ENCODE measurements around the gene AVEN. TPM values are rescaled to one million over a fixed set of nuclear protein-coding genes. Genes with fewer than 3 reads are reported as not detected.

AVEN gene
- total and polyA plus RNA-seq, 2 of the 13 experiments (the other 11 are each of a cell fraction or from before 2014, with no cell fraction given), result 4.4 to 17.5 TPM

DNA sequence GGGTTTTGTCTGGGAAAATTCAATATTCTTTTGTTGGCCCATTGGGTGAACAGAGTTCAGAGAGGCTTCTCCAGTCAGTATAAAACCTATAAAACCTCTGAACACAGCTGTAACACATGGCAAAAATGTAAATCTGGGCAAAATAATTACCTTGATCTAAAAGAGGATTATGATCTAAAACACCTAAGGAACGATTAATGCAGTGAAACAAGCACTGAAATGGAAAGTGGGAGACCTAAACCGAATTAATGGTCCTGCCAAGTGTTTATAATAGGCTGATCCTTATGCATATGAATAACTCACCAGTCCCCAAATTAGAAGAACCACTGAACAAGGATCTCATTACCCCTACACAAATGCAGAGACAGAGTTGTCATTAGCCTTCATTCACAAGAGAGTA lies 32.6 kb downstream of the AVEN start:
- no peak for DNase-seq (ENCODE audit: low spot score)
- in situ Hi-C loops (cut with HindIII; ENCODE audit: extremely low pct_ligation_motif_present, low pct_unique_long_range_greater_than_20kb) (no loop called here), intact Hi-C loops (cut with micrococcal nuclease; ENCODE audit: unreplicated experiment) (no loop called here)
- 74% methylated on average over 2 of the region's 2 CpGs for WGBS (ENCODE audit: low lambda C conversion rate)
- Histone ChIP-seq H3K79me2 (ENCODE audit: insufficient read depth, low read length) (no peaks in the 10 kb centered on the region), H3K36me3 (replicated peaks in 1 of 2; ENCODE audit: control insufficient read depth in 1 of 2, insufficient read depth in 2 of 2, low read length in 2 of 2) (no peaks in the 10 kb centered on the region), H4K20me1 (ENCODE audit: insufficient read depth, low read length) (no peaks in the 10 kb centered on the region), H3K9me3 (ENCODE audit: low read length) (no peaks in the 10 kb centered on the region), H2AFZ (ENCODE audit: low read length) (no peak overlapping the region), H3K9ac (ENCODE audit: insufficient read depth, low read depth, low read length) (no peak overlapping the region), H3K4me1 (ENCODE audit: insufficient read depth, low read length) (no peaks in the 10 kb centered on the region), H3K27me3 (ENCODE audit: control insufficient read depth in 1 of 2, insufficient read depth in 2 of 2, low read length in 2 of 2) (no peaks in the 10 kb centered on the region), H3K4me3 (replicated peaks in 1 of 3; ENCODE audit: insufficient read depth in 1 of 3, low read depth in 2 of 3, low read length in 3 of 3) (no peak overlapping the region), H3K4me2 (ENCODE audit: low read depth, low read length) (no peak overlapping the region), H3K27ac (ENCODE audit: extremely low read length, insufficient read depth, low read length) (no peak overlapping the region)
- no peak for TF ChIP-seq BRD4 (CRISPR knock-in tag; IDR thresholded peaks at IDR 0.05)
- no peak for TF ChIP-seq FOXM1 (CRISPR knock-in tag; IDR thresholded peaks at IDR 0.05)
- TF ChIP-seq ZNF281 (CRISPR knock-in tag; IDR thresholded peaks at IDR 0.05; ENCODE audit: borderline replicate concordance), result no peak
- no peak for TF ChIP-seq ZNF7 (CRISPR knock-in tag; IDR thresholded peaks at IDR 0.05)
- TF ChIP-seq FUBP1 (CRISPR knock-in tag; IDR thresholded peaks at IDR 0.05; ENCODE audit: borderline replicate concordance), result no peak
- TF ChIP-seq ZNF790 (CRISPR knock-in tag; IDR thresholded peaks at IDR 0.05; ENCODE audit: borderline replicate concordance), result no peak
- TF ChIP-seq NFIC (IDR thresholded peaks at IDR 0.05; ENCODE audit: low read length), result no peak
- TF ChIP-seq FOXJ3 (CRISPR knock-in tag; IDR thresholded peaks at IDR 0.05; ENCODE audit: borderline replicate concordance), result no peak
- TF ChIP-seq ISX (CRISPR knock-in tag; conservative IDR thresholded peaks at IDR 0.05), result no peak
- no peak for TF ChIP-seq ZSCAN12 (CRISPR knock-in tag; IDR thresholded peaks at IDR 0.05)
- BruUV-seq (replicated peaks), result no TSS peak
- POLR2A ChIA-PET, result no interaction called here
- FAIRE-seq, result no peak
- CTCF ChIA-PET (ENCODE audit: low intra/inter-chr PET ratio, low total read pairs), result no interaction called here
- no peak for ATAC-seq

All from HepG2 (cell line).